ENCODE results near the gene RCSD1.

RCSD1 gene

DNA sequence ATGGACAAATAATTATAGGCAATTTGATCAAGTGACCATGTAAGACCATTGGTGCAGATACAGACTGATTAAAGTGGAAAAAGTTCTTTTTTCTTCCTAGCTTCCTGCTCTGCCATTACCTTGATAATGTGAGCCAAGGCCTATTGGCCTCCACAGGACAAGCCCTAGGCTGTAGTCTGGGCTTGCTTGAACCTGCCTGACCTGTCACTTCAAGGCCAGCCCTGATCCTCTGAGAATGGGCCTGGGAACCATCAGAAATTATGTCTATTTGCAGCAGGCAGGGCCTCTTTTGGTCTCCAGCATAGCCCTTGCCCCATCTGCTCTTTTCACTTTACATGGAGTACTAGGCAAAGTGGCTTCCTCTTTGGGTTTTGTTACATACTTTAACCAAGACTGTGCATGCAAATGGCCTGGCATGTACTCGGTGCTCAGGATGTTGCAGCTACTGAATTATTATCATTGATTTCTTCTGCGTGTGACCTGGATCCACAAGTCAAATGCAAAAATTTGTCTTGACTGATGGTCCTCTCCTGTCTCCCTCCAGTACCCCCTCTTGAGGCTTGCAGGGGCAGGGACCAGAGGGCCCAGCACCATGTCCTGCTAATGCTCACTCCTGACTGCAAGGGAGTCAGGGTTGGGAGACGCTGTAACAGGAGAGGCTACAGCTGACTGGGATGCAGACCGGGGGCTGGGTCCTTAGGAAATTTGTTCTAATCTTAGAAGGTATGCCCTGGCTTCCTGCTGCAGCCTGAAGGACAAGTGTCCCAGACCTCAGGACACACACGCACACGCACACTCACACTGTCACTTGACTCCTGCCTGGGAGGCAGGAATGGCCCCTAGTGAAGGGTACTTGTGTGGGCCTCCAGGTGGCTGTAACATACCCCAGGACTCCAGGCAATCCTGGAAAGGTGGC, 39.4 kb downstream of the RCSD1 start:
- DNase-seq (ENCODE audit: low read depth): no peak

DNA sequence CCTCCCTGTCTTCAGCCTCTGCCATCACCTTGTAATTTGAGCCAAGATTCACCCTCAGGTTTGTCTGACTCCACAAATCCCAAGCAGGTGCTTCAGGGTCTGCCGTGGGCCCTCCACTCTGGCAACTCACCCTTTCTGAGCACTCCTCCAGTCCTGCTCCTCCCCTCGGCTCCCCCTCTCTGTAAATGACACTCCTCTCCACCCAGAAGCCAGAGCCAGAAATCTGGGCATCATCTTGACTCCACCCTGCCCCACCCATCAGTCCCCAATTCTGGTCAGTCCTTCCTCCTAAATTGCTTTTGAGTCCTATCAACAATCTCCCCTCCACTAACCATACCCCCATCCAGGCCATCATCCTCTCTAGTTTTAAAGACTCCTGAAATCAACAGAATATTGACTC, 40.5 kb downstream of the RCSD1 start:
- DNase-seq (ENCODE audit: low read depth): no peak

GRCh38 chr1:167671727-167672511, 41.9 kb downstream of the RCSD1 start:
- no peak for DNase-seq (ENCODE audit: low read depth)

DNA sequence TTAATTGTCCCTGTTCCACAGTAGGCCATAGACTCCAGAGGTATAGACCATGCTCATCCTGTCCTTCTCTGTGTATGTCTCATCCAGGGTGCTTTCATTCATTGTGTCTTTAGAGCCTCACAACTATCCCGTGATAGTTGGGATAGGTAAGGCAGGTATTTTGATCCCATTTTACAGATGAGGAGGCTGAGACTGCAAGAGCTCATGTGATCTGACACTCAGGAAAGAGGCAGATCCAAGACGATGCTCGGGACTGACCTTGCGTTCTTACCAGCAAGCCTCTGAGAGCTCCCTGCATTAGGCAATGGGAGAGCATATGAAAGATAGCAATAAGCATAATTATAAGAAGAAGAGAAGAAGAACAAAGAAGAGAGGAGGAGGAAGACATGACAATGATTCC, 42.8 kb downstream of the RCSD1 start:
- DNase-seq (ENCODE audit: low read depth): no peak

DNA sequence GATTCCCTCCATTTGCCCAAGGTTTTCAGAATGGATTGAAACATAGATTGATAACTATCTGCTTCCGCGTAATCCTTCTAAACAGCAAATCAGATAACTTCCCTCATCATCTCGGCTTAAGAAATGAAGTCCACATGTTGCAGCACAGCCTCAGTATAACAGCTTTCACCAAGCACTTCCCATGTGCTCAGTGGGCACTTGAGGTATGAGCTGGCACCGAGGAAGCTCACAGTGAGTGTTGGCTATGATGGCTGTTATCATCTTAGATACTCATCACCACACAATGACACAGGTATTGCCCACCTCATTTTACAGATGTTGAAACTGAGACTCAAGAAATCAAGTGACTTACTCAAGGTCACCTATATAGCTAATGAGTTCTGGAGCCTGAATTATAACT, 43.2 kb downstream of the RCSD1 start:
- no peak for DNase-seq (ENCODE audit: low read depth)

DNA sequence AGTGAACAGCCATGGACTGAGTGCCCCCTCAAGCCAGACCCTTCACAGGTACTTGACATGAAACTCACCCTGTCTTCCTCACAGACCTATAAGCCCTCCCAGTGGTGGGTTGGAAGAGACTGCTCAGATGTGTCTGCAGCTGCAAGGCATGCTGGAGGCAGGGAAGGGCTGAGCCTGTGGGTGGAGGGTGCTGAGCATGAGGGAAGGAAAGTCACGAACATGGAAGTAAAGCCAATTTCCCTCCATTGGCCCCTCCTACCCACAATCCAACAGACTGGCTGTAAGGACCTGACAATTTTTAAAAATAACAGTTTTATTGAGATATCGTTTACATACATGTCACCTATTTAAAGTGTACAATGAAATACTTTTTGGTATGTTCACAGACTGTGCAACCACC, 44.1 kb downstream of the RCSD1 start:
- no peak for DNase-seq (ENCODE audit: low read depth)

- DNase-seq (ENCODE audit: low read depth): no peak
Measured at GRCh38 chr1:167675440-167675839, 45.4 kb downstream of the RCSD1 start.

DNA sequence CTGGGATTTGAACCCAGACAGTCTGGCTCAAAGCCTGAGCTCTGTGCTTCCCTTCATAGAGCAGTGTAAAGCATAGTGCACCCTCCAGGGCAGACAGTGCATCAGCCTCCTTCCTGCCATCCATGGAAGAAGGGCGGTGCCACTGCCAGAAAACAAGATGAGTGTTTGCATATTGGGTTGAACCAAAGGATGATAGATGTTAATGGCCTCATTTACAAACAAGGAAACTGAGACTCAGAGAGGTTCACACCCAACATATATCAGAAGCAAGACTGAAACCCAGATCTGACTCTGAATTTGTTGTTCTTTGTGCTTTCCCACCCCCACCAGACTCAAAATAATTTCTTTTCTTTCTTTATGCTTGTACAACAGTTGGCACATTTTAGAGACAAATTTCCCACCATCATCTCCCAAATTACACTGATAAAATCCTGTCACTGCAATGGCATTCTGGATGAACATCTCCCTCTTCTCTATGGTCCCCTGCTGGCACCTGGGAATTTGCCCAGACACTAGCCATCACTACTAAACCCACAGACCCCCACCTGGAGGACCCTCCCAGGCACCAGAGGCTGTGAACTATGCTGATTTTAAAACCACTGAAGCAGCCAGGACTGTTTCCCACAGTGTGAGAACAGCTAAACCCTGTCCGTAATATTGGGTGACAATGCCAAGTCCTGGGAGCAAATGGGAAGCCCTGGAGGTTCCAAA, 46.3 kb downstream of the RCSD1 start:
- DNase-seq (ENCODE audit: low read depth): no peak

DNA sequence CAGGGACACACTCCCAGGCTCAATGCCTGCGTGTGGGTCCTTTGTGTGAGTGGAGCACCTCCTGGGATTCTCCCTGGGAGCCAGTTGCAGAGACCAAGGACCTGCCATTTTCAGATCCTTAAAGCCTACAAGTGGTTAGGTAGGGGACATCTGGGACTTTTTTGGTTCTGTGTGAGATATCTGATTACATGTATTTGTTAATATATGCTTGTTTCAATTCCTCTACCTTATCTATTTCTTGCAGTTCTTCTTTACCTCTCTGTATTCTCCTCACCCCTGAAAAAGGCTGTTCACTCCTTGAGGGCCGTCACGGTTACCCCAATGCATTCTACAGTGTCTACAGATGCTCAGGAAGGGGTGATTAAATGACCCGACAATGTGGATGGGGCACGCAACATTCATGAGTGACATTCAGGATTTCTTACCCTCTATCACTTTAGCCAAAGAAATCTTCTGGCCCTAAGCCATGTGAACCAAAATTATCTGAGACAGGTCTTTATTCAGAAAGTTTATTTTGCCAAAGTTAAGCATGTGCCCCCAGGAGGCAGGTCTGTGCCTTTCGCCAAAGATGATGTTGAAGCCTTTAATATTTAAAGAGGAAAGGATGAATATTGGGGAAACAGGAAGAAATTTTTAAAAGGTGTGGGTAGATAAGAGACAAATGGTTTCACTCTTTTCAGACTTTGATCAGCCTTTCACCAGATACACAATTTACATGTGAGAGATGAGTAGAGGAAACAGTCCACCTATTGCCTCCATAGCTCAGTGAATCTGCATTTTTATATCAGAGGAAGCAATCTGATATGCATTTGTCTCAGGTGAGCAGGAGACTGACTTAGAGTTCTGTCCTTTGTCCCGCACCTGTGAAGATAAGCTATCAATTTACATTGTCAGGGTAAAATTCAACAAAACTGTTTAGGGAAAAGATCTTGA, 47.1 kb downstream of the RCSD1 start:
- no peak for DNase-seq (ENCODE audit: low read depth)

DNA sequence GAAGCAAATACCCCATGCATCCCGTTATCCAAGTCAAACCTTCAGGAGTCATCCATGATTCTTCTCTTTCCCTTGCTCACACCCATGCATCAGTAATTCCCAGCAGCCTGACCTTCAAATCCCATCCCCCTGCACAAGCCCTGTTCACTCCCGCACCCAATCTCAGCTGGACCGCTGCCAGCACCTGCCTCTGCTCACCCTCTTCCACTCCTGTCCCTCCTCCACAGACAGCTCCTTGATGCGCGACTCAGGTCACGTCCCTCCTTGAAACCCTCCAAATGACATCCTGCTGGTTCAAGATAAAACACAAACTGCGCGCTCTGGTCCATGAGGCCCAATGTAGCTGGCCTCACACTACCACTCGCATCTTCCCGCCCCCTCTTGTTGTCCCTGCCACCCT, 48.4 kb downstream of the RCSD1 start:
- DNase-seq (ENCODE audit: low read depth): no peak

DNA sequence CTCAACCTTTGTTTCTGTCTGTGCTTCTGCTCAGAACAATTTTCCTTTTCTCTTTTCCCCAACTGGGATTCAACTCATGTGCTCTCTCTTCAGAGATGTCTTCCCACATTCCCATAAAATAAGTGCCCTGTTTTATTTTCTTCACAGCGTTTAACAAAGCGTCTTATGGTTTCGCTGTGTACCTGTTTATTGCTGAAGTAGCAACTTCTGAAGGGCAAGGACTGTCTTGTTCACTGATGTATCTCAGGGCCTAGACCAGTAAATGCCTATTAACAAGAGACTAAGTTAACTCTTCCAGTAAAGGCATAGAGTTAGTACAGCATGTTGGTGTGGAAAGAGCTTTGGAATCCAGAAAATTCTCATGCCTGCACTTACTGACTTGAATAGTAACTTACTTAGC, 48.8 kb downstream of the RCSD1 start:
- no peak for DNase-seq (ENCODE audit: low read depth)

GRCh38 chr1:167679714-167680113, 49.7 kb downstream of the RCSD1 start:
- DNase-seq (ENCODE audit: low read depth): no peak

GRCh38 chr1:167681024-167681423, 51.0 kb downstream of the RCSD1 start:
- DNase-seq (ENCODE audit: low read depth): no peak

- no peak for DNase-seq (ENCODE audit: low read depth)
Measured at GRCh38 chr1:167681451-167682098, 51.5 kb downstream of the RCSD1 start.

DNA sequence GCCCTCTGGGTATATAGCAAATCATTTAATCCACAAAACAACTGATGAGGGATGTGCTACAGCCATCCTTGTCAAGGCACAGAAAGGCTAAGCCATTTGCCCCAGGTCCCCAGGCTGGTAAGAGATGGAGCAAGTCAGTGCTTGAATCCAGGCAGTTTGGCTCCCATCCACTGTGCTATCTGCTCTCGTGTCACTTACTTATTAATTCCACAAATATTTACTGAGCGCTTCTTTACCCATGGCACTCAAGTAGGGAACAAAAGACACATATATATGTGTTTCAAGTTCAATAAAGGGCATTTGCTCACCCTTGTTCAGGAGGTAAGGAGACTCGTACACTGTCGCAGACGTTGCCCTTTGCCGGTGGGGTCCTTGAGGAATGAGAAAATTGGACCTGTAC, 53.2 kb downstream of the RCSD1 start:
- DNase-seq (ENCODE audit: low read depth): no peak

DNA sequence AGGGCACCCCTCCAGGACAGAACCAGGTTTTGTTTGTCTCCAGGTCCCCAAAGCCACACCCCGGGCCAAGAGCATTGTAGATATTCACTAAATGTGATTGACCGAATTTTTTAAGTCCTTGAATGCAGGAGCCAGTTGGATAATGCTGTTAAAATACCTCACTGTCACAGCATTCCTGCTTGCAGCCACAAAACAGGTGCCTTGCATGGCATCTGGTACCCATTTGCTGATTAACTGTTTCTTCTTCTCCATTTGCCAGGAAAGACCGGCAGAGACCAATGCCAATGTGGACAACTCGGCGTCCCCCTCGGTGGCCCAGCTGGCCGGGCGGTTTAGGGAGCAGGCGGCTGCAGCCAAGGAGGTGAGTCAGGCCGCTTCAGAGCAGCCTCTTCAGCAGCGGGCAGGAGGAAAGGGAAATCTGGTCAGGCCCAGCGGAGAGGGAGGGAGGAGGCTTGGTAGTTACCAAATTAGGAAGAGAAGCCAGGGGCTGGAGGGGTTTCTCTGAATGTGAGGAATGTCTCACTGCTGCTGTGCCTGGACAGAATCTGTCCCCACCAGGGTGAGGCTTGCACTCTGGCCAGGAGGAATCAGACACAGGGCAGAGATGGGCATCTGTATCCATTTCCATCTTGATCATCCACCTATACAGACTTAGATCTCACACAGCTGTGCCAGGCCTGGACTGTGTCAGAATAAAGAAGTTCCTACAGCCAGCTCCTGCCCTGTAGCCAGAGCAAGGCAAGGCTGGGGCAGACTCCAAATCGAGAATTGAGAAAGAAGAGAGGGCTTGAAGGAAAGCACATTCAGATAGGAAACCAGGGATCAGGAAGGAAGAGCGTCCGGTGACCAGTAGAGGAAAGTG, 53.8 kb downstream of the RCSD1 start:
- no peak for DNase-seq (ENCODE audit: low read depth)

- DNase-seq (ENCODE audit: low read depth): no peak
Measured at GRCh38 chr1:167685844-167686243, 55.8 kb downstream of the RCSD1 start.

GRCh38 chr1:167687919-167688519, 58.0 kb downstream of the RCSD1 start:
- DNase-seq (ENCODE audit: low read depth): peak; percentile 80

- DNase-seq (ENCODE audit: low read depth): no peak
Measured at GRCh38 chr1:167689567-167689920, 59.5 kb downstream of the RCSD1 start.

DNA sequence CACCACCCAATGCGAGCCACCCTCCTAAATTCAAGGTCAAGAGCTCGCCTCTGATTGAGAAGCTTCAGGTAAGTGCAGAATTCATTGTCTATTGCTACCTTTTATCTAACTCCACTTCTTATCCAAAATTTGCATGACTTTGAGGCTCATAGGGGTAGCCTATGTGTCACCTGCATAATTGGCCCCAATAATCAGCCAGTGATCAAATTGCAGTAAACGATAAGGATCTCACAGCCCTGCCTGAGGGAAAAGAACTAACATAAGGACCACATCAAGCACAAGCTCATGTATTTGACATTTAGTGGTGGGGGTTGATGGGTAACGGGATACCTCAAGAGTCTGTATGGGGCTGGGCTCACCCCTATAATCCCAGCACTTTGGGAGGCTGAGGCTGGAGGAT, 60.0 kb downstream of the RCSD1 start:
- no peak for DNase-seq (ENCODE audit: low read depth)

Data from activated T-cell treated with anti-CD3 and anti-CD28 coated beads for 24 hours (primary cell).